ENCODE data around the gene TSC22D4. TPM values are rescaled to one million over a fixed set of nuclear protein-coding genes. Genes with fewer than 3 reads are reported as not detected.
A peak's percentile ranks its signal among the peaks of the same experiment; 100 is the strongest.
"Not testable (repeated sequence)": the region's sequence is repeated elsewhere in the genome, so short reads cannot be mapped to it uniquely, and the experiment has no call there.

The TSC22D4 gene
- 10 to 100 TPM; 32.4 to 42.2 (median 35.3) TPM for polyA plus RNA-seq

DNA sequence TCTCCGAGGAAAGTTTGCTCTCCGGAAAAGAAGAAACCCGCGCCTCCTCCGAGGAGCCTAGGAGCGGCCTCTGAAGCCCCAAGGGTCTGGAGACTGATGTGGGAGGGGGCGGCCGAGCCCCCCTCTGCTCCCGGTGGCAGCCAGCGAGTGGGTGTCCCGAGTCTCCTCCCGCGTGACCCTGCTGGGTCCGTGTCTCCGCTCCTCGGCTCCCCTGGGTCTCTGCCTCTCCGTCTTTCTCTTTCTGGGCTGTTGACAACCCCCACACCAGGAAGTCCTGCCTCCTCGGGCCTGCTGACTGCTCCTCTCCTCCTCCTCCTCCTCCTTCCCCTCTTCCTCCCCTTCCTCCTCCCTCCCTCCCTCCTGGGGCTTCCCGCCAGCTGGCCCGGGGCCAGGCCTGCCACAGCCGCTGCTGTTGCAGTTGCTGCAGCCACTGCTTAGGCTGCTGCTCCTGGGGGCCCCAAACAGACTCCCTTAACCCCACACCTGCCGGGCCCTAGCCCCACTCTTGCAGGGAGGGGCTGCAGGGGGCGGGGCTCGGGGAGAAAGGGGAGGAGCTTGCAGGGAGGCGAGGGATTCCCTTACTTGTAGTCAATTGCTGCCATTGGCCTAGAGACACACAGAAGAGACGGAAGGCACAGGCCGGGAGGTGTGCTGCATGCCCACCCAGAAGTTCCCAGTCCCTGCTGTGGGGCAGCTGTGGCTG is at the start of gene TSC22D4:
Gene TSC22D4, minus strand, starts transcription at position 257 of the 703 bp plus-strand sequence. CDS start 1,176 bp downstream, outside the sequence.
- peaks cover 43 to 44% of the 10 kb centered on the region in 2 donors for H3K4me1 Mint-ChIP-seq
- H3K4me3 Mint-ChIP-seq = peak within 1 kb of the TSS; percentile 99 to 100 (median 100)
- peak; percentile 88 to 91 (median 89) for DNase-seq
- peak within 1 kb of the TSS; percentile 89 to 99 (median 96) for H3K27ac Mint-ChIP-seq
- peaks cover 0 to 8% (median 8%) of the 10 kb centered on the region in 3 donors for H3K36me3 Mint-ChIP-seq
- H3K9me3 Mint-ChIP-seq = peaks cover 0 to 2% (median 0%) of the 10 kb centered on the region in 6 donors
- peaks cover 14 to 31% (median 21%) of the 10 kb centered on the region in 3 donors for H3K27me3 Mint-ChIP-seq (ENCODE audit: low read depth in 3 of 3)

DNA sequence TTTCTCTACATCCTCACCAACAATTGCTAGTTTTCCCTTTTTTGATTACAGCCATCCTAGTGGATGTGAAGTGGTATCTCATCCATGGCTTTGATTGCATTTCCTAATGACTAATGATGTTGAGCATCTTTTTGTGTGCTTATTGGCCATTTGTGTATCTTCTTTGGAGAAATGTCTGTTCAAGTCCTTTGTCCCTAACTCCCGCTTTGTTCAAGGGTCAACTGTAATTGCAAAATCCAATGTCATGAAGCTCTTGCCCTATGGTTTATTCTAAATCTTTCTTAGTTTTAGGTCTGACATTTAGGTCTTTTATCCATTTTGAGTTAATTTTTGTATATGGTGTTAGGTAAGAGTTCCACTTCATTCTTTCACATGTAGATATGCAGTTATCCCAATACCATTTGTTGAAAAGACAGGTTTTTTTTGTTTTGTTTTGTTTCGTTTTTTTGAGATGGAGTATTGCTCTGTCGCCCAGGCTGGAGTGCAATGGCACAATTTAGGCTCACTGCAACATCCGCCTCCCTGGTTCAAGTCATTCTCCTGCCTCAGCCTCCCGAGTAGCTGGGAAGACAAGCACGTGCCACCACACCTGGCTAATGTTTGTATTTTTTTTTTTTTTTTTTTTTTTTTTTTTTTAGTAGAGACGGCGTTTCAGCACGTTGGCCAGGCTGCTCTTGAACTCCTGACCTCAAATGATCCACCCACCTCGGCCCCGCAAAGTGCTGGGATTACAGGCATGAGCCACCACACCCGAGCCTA is 49.3 kb upstream of the TSC22D4 start:
- not testable (repeated sequence) for H3K4me3 Mint-ChIP-seq; DNase-seq; H3K4me1 Mint-ChIP-seq; H3K27ac Mint-ChIP-seq; H3K36me3 Mint-ChIP-seq; H3K27me3 Mint-ChIP-seq (ENCODE audit: low read depth in 3 of 3); H3K9me3 Mint-ChIP-seq

DNA sequence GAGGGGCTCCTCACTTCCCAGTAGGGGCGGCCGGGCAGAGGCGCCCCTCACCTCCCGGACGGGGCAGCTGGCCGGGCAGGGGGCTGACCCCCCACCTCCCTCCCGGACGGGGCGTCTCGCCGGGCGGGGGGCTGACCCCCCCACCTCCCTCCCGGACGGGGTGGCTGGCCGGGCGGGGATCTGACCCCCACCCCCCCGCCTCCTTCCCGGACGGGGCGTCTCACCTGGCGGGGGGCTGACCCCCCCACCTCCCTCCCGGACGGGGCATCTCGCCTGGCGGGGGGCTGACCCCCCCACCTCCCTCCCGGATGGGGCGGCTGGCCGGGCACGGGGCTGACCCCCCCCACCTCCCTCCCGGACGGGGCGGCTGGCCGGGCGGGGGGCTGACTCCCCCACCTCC is 44.2 kb upstream of the TSC22D4 start:
- not testable (repeated sequence) for H3K27ac Mint-ChIP-seq, H3K4me3 Mint-ChIP-seq, DNase-seq, H3K9me3 Mint-ChIP-seq, H3K4me1 Mint-ChIP-seq, H3K36me3 Mint-ChIP-seq
- H3K27me3 Mint-ChIP-seq (ENCODE audit: low read depth in 3 of 3) = peaks cover 0 to 10% (median 6%) of the 10 kb centered on the region in 3 donors

DNA sequence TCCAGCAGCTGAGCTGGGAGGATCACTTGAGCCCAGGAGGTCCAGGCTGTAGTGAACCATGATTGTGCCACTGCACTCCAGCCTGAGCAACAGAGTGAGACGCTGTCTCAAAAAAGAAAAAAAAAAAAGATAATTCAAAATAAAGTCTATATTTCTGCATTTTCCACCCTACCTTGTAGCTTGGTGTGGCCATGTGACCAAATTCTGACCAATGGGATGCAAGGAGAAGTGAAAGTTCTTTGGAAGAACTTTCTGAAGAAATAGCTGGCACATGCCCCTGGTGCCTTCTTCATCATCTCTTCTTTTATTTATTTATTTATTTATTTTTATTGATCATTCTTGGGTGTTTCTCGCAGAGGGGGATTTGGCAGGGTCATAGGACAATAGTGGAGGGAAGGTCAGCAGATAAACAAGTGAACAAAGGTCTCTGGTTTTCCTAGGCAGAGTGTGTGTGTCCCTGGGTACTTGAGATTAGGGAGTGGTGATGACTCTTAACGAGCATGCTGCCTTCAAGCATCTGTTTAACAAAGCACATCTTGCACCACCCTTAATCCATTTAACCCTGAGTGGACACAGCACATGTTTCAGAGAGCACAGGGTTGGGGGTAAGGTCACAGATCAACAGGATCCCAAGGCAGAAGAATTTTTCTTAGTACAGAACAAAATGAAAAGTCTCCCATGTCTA is 43.0 kb upstream of the TSC22D4 start:
- H3K4me3 Mint-ChIP-seq; DNase-seq; H3K9me3 Mint-ChIP-seq; H3K27ac Mint-ChIP-seq; H3K36me3 Mint-ChIP-seq; H3K4me1 Mint-ChIP-seq; H3K27me3 Mint-ChIP-seq (ENCODE audit: low read depth in 3 of 3): not testable (repeated sequence)

DNA sequence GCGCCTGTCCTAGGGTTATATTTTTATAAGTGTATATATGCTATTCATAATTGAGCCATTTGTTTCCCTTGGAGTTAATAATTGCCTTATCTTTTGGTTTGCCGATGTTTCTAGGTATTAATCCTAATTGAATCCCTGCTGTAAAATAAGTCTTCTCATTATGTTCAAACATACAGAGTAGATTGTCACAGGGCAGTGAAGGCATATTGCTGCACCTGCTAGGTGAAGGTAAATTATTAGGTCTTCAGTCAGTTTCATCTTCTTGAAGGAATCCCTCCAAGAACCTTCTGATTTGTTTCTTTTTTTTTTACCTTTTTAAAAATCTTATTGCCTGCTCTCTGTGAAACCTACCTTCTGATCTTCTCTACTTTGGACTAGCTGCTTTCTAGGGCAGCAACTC is 42.1 kb upstream of the TSC22D4 start:
- H3K27ac Mint-ChIP-seq = no peak overlapping the region
- DNase-seq = no peak
- no peak overlapping the region for H3K4me3 Mint-ChIP-seq
- peaks cover 0 to 6% (median 3%) of the 10 kb centered on the region in 3 donors for H3K27me3 Mint-ChIP-seq (ENCODE audit: low read depth in 3 of 3)
- no peaks in the 10 kb centered on the region for H3K9me3 Mint-ChIP-seq
- no peaks in the 10 kb centered on the region for H3K36me3 Mint-ChIP-seq
- H3K4me1 Mint-ChIP-seq = peaks cover 13 to 14% of the 10 kb centered on the region in 2 donors

DNA sequence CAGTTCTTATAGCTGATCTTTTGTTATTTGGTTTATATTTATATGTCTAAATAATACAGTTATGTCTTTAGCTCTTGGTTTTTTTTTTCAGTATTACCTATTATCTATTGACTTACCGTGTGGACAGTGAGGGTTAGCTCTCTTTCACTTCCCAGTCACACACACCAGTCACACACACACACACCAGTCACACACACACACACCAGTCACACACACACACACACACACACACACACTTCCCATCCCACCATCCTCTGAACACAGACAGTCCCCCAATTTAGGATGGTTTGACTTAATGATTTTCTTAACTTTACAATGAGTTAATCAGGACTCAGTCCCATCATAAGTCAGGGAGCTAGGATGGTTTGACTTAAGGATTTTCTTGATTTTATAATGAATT is 41.1 kb upstream of the TSC22D4 start:
- H3K4me3 Mint-ChIP-seq = no peak overlapping the region
- H3K27ac Mint-ChIP-seq = no peak overlapping the region
- peaks cover 3 to 12% (median 3%) of the 10 kb centered on the region in 3 donors for H3K27me3 Mint-ChIP-seq (ENCODE audit: low read depth in 3 of 3)
- H3K36me3 Mint-ChIP-seq = no peaks in the 10 kb centered on the region
- H3K9me3 Mint-ChIP-seq = no peaks in the 10 kb centered on the region
- H3K4me1 Mint-ChIP-seq = peaks cover 21 to 23% of the 10 kb centered on the region in 2 donors
- DNase-seq = no peak

DNA sequence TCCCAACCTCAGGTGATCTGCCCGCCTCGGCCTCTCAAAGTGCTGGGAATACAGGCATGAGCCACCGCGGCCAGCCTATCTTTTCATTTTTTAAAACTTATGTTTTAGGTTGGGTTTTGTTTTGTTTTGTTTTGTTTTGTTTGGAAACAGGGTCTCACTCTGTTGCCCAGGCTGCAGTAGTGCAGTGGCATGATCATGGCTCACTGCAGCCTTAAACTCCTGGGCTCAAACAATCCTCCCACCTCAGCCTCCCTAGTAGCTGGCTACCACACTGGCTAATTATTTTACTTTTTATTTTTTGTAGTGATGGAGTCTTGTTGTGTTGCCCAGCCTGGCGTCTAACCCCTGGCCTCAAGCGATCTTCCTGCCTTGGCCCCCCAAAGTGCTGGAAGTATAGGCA is 40.6 kb upstream of the TSC22D4 start:
- H3K27ac Mint-ChIP-seq = no peak overlapping the region

DNA sequence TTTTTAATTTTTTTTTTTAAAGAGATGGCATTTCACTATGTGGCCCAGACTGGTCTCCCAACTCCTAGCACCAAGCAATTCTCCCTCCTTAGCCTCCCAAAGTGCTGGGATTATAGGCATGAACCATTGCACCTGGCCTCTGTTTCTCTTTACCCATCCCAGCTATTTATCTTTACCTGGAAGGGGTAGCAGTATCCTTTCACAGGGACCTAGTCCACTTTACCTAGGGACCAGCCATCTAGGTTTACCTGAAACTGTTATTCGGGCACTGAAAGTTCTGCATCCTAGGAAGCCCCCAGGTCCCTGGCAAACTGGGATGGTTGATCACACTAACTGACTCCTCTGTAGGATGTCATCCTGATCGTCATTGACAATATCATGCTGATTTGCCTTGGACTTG is 38.3 kb upstream of the TSC22D4 start:
- Mint-ChIP-seq H3K9me3 (no peaks in the 10 kb centered on the region), H3K4me3 (peak overlapping the region in 1 of 5 donors; percentile 21), H3K27me3 (ENCODE audit: low read depth in 3 of 3) (peaks cover 3 to 14% (median 8%) of the 10 kb centered on the region in 3 donors), H3K4me1 (peaks cover 24 to 25% of the 10 kb centered on the region in 2 donors), H3K27ac (no peak overlapping the region), H3K36me3 (no peaks in the 10 kb centered on the region)
- DNase-seq = no peak

More for the DNA sequence above, 40.6 kb upstream of the TSC22D4 start:
- Mint-ChIP-seq H3K4me1 (peaks cover 24 to 25% of the 10 kb centered on the region in 2 donors), H3K36me3 (no peaks in the 10 kb centered on the region), H3K9me3 (no peaks in the 10 kb centered on the region), H3K4me3 (no peak overlapping the region), H3K27me3 (ENCODE audit: low read depth in 3 of 3) (peaks cover 3 to 12% (median 3%) of the 10 kb centered on the region in 3 donors)
- DNase-seq = no peak

DNA sequence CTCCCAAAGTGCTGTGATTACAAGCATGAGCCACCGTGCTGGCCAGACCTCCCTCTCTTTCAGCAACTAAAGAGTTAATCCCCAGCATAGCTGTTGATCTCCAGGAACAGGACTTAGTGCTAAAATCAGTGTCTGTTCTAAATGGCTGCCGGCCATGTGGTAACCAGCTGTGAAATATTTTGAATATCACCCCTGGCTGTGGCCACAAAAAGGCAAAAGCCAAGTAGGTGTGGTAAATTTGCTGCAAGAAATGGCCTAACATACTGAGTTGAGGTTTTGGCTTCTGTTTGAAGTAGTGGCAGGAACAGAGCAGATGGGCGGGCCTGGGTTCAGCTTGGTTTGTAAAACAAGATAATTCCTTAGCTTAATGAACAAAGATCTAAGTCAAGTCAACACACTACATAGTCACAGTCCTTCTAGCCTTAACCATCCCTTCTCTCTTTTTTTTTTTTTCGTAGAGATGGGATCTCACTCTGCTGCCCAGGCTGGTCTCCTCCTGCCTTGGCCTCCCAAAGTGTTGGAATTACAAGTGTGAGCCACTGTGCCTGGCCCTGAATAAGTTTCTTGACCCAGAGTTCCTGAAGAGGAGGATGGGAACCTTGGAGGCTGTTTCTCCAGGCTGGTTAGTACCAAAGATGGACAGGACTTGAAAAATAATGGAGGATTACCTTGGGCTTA is 37.3 kb upstream of the TSC22D4 start:
- Mint-ChIP-seq H3K4me1 (peaks cover 24 to 25% of the 10 kb centered on the region in 2 donors), H3K4me3 (peak overlapping the region; percentile 52 to 79 (median 72)), H3K27me3 (ENCODE audit: low read depth in 3 of 3) (peaks cover 3 to 12% (median 8%) of the 10 kb centered on the region in 3 donors), H3K27ac (peak overlapping the region; percentile 8 to 79 (median 66)), H3K9me3 (no peaks in the 10 kb centered on the region), H3K36me3 (no peaks in the 10 kb centered on the region)
- peak; percentile 79 to 87 (median 83) for DNase-seq

DNA sequence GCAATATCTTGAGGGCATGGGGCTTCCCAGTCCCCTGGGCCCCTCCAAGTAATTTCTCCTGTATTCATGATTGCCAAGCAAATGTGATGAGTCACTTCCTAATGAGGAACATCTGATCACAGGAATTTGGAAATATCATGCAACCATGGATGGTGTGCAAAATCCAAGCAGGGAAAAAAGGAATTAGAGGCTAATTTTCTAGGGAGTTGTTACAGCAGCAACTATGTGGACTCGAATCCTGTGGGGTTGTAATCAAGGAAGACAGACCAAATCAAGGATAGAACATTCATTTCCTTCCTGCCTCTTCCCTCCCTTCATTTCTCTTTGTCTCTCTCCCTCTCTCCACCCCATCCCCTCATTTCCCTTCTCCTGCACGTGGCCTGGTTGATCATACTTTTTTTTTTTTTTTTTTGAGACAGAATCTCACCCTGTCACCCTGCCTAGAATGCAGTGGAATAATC is 36.1 kb upstream of the TSC22D4 start:
- no peak overlapping the region for H3K27ac Mint-ChIP-seq

DNA sequence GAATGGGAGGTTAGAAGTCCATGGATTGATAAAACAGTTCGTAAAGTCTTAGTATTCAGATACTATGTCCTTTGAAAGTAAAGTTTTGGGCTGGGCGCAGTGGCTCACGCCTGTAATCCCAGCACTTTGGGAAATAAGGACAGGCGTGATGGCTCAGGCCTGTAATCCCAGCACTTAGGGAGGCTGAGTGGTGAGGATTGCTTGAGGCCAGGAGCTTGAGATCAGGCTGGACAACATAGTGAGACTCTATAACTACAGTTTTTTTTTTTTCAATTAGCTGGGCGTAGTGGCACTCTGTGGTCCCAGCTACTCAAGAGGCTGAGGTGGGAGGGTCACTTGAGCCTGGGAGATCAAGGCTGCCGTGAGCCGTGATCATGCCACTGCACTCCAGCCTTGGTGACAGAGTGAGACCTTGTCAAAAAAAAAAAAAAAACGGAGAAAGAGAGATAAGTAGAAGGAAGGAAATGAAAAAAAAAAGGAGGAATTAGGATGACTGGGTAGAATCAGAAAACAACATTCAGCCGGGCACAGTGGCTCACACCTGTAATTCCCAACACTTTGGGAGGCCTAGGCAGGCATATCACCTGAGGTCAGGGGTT is 34.3 kb upstream of the TSC22D4 start:
- peaks cover 3 to 13% (median 6%) of the 10 kb centered on the region in 3 donors for H3K27me3 Mint-ChIP-seq (ENCODE audit: low read depth in 3 of 3)
- H3K4me1 Mint-ChIP-seq = peaks cover 24 to 25% of the 10 kb centered on the region in 2 donors
- no peak for DNase-seq
- H3K36me3 Mint-ChIP-seq = no peaks in the 10 kb centered on the region
- no peak overlapping the region for H3K27ac Mint-ChIP-seq
- no peak overlapping the region for H3K4me3 Mint-ChIP-seq
- no peaks in the 10 kb centered on the region for H3K9me3 Mint-ChIP-seq

More for the DNA sequence above, 36.1 kb upstream of the TSC22D4 start:
- H3K4me3 Mint-ChIP-seq = no peak overlapping the region
- H3K36me3 Mint-ChIP-seq = no peaks in the 10 kb centered on the region
- DNase-seq = no peak
- no peaks in the 10 kb centered on the region for H3K9me3 Mint-ChIP-seq
- peaks cover 3 to 14% (median 8%) of the 10 kb centered on the region in 3 donors for H3K27me3 Mint-ChIP-seq (ENCODE audit: low read depth in 3 of 3)
- H3K4me1 Mint-ChIP-seq = peaks cover 24 to 25% of the 10 kb centered on the region in 2 donors

DNA sequence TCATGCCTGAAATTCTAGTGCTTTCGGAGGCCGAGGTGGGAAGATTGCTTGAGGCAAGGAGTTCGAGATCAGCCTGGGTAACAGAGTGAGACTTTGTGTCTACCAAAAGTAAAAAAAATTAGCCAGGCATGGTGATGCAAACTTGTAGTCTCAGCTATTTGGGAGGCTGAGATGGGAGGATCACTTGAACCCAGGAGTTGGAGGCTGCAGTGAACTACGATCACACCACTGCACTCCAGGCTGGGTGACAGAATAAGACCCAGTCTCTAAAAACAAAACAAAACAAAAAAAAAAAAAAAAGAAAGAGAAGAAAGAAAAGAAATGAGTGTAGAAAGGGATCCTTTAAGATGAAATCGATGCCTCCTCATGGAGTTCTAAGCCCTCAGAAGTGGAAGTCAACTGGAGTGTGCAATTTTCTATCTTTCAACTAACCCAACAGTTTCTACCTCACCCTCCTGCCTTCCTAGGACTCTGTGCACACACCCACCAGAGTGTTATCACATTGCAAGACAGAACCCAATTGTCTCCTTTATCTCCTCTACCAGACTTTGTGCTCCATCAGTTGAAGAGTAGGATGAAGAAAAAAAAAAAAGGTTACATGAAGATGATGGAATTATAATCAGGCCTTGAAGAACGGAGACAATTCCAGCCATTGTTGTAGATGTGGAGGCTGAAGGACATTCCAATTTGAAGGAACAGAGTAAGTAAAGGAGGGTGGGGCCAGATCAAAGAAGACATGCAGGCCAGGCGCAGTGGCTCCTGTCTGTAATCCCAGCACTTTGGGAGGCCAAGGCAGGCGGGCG is 31.6 kb upstream of the TSC22D4 start:
- Mint-ChIP-seq H3K4me1 (peaks cover 6 to 8% of the 10 kb centered on the region in 2 donors), H3K36me3 (no peaks in the 10 kb centered on the region), H3K27ac (no peak overlapping the region), H3K27me3 (ENCODE audit: low read depth in 3 of 3) (peaks cover 5 to 17% (median 6%) of the 10 kb centered on the region in 3 donors), H3K4me3 (no peak overlapping the region), H3K9me3 (peaks cover 0 to 1% (median 0%) of the 10 kb centered on the region in 6 donors)
- no peak for DNase-seq

Data from immature natural killer cell (primary cell).